HUES48 (cell line): ENCODE results near the gene TAGLN3.
A peak's percentile ranks its signal among the peaks of the same experiment; 100 is the strongest.

Experiments
- H3K27ac ChIP-seq: one replicate; pipeline ENCODE4 v1.7.0; 2013; ENCODE audit warnings: low read depth, low read length, inconsistent platforms
- H3K27me3 ChIP-seq: 2 replicates; pipeline ENCODE4 v1.6.1; 2013; ENCODE audit warnings: mild to moderate bottlenecking, low read length; ENCODE audit not compliant: control insufficient read depth, insufficient read depth
- H3K36me3 ChIP-seq: 2 replicates; pipeline ENCODE4 v1.6.1; 2013; ENCODE audit warnings: low read length; ENCODE audit not compliant: control insufficient read depth, insufficient read depth
- H3K4me1 ChIP-seq: 2 replicates; pipeline ENCODE4 v1.6.1; 2013; ENCODE audit warnings: mild to moderate bottlenecking, low read length; ENCODE audit not compliant: control insufficient read depth, insufficient read depth
- H3K4me3 ChIP-seq: 2 replicates; pipeline ENCODE4 v1.5.1; 2013; ENCODE audit warnings: mild to moderate bottlenecking, low read depth, low read length
- H3K9ac ChIP-seq: 2 replicates; pipeline ENCODE4 v1.6.1; 2013; ENCODE audit warnings: mild to moderate bottlenecking, low read depth, low read length, moderate library complexity
- H3K9me3 ChIP-seq: 2 replicates; pipeline ENCODE4 v1.6.1; 2013; ENCODE audit warnings: low read length; ENCODE audit not compliant: control insufficient read depth, insufficient read depth

Gene TAGLN3

GRCh38 chr3:111998636-111999483 lies at the start of gene TAGLN3:
TAGLN3 (plus strand) TSS chr3:111998922; CDS start chr3:111999423, 501 bp downstream.
- H3K4me3 ChIP-seq: peak within 1 kb of the TSS; percentile 76
- H3K9me3 ChIP-seq: no peaks in the 10 kb centered on the region
- H3K9ac ChIP-seq: no peak within 1 kb of the TSS
- no peaks in the 10 kb centered on the region for H3K36me3 ChIP-seq
- H3K27me3 ChIP-seq: peaks cover 48% of the 10 kb centered on the region
- H3K27ac ChIP-seq: peak within 1 kb of the TSS; percentile 44
- peaks cover 27% of the 10 kb centered on the region for H3K4me1 ChIP-seq

DNA sequence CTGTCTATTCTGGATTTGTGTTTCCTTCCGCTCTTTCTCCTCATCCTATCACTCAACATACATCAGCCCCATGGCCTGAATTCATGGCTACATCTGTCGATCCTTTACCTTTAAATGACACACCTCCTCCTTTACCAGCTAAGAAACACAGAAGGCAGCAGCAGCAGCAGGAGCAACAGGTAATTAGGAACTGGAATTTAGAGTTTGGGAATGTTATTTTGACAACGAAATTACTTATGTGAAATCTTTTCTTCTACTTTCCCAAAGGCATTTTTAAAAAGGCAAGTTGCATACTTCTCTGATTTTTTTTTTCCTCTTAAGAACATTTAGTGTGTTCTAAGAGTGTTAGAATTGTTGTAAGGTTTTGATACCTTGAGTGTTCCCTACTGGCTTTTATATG lies 49.0 kb upstream of the TAGLN3 start:
- H3K9me3 ChIP-seq: no peaks in the 10 kb centered on the region
- H3K27ac ChIP-seq: no peak overlapping the region
- no peak overlapping the region for H3K4me3 ChIP-seq
- peaks cover 14% of the 10 kb centered on the region for H3K4me1 ChIP-seq
- no peaks in the 10 kb centered on the region for H3K36me3 ChIP-seq
- no peaks in the 10 kb centered on the region for H3K27me3 ChIP-seq
- no peak overlapping the region for H3K9ac ChIP-seq

- no peaks in the 10 kb centered on the region for H3K36me3 ChIP-seq
- 0 out of 2 replicates have a peak, but pooled peaks cover under 1% of the 10 kb centered on the region for H3K27me3 ChIP-seq
- no peak overlapping the region for H3K27ac ChIP-seq
- H3K4me1 ChIP-seq: peaks cover 15% of the 10 kb centered on the region
- no peak overlapping the region for H3K4me3 ChIP-seq
- no peak overlapping the region for H3K9ac ChIP-seq
- no peaks in the 10 kb centered on the region for H3K9me3 ChIP-seq
Measured at GRCh38 chr3:111951032-111951431, 47.7 kb upstream of the TAGLN3 start.

DNA sequence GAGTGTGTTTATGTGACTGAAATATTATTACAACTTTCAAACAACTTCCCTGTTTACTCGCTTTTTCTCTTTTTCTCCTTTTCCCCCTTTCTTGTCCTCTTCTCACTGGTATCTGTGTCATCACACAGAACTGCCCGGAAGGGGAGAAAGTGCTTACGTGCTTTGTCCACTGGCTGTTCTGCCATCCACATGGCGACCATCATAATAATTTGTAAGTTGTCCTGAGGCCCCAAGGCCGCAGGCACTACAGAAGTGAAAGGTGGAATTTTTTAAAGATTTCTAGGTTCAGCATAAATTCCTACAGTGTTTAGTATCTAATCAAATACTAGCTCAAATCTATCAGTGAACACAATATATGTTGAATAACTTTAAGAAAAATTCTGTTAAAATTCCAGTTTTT lies 46.6 kb upstream of the TAGLN3 start:
- H3K27ac ChIP-seq: no peak overlapping the region
- H3K4me1 ChIP-seq: peaks cover 25% of the 10 kb centered on the region
- H3K9ac ChIP-seq: no peak overlapping the region
- peaks cover 9% of the 10 kb centered on the region; the same call in 1 of the 2 replicates for H3K27me3 ChIP-seq
- no peaks in the 10 kb centered on the region for H3K36me3 ChIP-seq
- no peak overlapping the region for H3K4me3 ChIP-seq
- no peaks in the 10 kb centered on the region for H3K9me3 ChIP-seq

DNA sequence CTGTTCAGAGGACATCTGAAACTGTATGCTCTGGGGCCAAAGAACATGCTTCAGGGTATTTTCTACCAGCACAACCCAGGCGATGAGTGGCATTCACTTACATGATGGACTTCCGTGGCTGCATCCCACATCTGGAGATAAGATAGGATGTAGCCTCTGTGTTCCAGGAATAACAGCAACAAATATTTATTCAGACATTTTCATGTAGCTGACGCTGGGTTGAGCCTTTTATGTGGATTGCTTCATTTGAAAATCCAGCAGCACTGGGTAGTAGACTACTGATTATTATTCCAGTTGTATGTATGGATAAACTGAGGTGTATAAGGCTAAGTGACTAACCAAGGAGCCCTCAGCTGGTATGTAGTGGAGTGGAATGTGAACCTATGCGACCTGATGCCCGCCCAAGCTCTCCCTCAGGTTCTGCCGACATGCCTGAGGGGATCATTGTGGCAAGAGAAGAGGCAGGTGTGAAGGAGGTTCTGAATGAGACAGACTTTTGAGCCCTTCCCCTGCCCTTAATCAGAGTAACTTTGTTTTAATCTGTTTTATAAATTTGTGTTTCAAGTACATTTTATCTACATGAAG lies 45.8 kb upstream of the TAGLN3 start:
- Histone ChIP-seq H3K4me1 (peaks cover 33% of the 10 kb centered on the region), H3K27ac (no peak overlapping the region), H3K27me3 (peaks cover 9% of the 10 kb centered on the region; the same call in 1 of the 2 replicates), H3K9ac (no peak overlapping the region), H3K9me3 (no peaks in the 10 kb centered on the region), H3K36me3 (no peaks in the 10 kb centered on the region), H3K4me3 (no peak overlapping the region)

DNA sequence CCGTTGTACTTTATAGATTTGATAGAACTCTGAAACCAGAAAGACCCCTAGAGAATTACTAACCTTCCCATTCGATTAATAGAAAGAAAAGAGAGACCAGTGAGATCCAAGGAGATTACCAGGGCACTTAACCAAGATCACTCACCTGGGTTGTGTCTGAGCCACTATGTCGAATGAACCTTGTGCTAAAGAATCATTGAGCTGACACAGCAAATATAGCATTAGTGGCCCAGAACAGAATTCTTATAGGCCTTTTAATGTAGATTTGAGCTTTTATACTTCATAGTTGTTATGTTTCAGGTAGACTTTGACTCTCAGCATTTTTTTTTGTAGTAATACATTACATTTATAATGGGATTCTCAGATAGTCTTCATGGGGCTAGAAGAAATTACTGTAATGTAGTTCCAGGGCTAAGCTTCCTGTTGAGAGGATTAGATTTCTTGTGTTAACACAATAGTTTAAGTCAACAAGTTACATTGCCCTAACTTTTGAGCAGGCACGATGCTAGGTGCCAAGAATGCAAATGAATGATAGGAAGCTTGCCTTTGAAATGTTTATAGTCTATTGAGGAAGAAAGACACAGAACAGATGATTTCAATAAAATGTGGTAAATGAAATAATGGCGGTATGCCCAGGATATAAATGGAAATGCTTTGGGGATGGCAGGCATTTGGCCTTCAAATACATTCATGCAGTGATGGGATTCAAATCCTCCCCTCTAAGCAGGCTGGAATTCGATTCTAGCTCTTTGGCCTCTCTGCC lies 44.3 kb upstream of the TAGLN3 start:
- Histone ChIP-seq H3K4me1 (peaks cover 43% of the 10 kb centered on the region), H3K27me3 (peaks cover 21% of the 10 kb centered on the region), H3K4me3 (no peak overlapping the region), H3K9me3 (no peaks in the 10 kb centered on the region), H3K36me3 (no peaks in the 10 kb centered on the region), H3K9ac (no peak overlapping the region), H3K27ac (peak overlapping the region; percentile 14)

DNA sequence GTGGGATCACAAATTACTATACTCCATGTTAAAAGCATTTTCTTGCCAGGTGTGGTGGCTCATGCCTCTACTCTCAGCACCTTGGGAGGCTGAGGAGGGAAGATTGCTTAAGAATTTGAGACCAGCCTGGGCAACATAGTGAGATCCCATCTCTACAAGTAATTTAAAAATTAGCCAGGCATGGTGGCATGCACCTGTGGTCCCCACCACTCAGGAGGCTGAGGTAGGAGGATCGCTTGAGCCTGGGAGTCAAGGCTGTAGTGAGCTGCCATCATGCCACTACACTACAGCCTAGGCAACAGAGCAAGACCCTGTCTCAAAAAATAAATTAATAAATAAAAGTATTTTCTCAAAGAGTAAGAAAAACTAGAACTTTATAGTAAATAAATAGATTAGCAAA lies 42.8 kb upstream of the TAGLN3 start:
- H3K36me3 ChIP-seq: no peaks in the 10 kb centered on the region
- no peak overlapping the region for H3K27ac ChIP-seq
- H3K4me1 ChIP-seq: peaks cover 43% of the 10 kb centered on the region

GRCh38 chr3:111956449-111956848 lies 42.3 kb upstream of the TAGLN3 start:
- Histone ChIP-seq H3K9me3 (no peaks in the 10 kb centered on the region), H3K27me3 (peaks cover 24% of the 10 kb centered on the region), H3K4me3 (no peak overlapping the region), H3K9ac (no peak overlapping the region), H3K36me3 (no peaks in the 10 kb centered on the region), H3K27ac (peak overlapping the region; percentile 59), H3K4me1 (peaks cover 43% of the 10 kb centered on the region)

More for the DNA sequence above, 42.8 kb upstream of the TAGLN3 start:
- no peak overlapping the region for H3K4me3 ChIP-seq
- H3K9ac ChIP-seq: no peak overlapping the region
- H3K9me3 ChIP-seq: no peaks in the 10 kb centered on the region
- peaks cover 24% of the 10 kb centered on the region for H3K27me3 ChIP-seq

DNA sequence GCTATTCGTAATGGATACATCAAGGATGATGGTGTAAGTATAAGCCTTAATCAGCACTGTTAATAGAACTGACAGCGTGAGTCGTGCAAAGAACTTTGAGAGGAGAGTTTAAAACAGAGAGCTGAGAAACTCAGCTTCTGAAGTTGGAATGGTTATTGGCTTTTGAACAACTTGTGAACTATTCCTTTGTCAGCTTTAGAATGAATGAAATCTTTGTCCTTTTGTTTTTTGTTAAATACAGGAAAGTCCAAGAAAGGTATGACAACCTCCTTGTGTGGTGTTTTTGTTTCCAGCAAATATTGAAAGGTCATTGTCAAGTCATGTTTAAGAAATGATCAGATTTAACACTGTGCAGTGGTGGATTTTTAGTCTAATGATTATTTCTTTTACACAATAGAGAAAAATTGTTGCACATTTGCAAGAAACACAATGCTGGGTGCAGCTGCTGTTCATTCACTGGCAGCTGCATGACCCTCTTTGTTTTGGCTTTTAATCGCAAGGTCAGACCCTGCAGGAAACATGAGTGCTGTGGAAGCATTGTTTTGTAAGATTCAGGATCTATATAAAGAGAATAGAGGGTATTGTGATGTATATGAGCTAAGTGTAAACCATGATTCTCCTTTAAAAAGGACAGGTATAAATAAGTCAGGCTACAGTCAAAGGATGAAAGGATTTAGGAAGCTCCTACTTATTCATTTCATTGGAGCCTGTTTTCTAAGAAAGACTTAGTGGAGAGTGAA lies 41.6 kb upstream of the TAGLN3 start:
- H3K27ac ChIP-seq: peak overlapping the region; percentile 85

GRCh38 chr3:111961461-111962164 lies 37.1 kb upstream of the TAGLN3 start:
- Histone ChIP-seq H3K27me3 (peaks cover 18% of the 10 kb centered on the region), H3K9ac (no peak overlapping the region), H3K36me3 (no peaks in the 10 kb centered on the region), H3K27ac (no peak overlapping the region), H3K4me1 (peaks cover 23% of the 10 kb centered on the region), H3K4me3 (no peak overlapping the region), H3K9me3 (no peaks in the 10 kb centered on the region)

More for the DNA sequence above, 41.6 kb upstream of the TAGLN3 start:
- Histone ChIP-seq H3K9me3 (no peaks in the 10 kb centered on the region), H3K27me3 (peaks cover 24% of the 10 kb centered on the region), H3K9ac (no peak overlapping the region; the same call in 1 of the 2 replicates), H3K4me3 (peak overlapping the region; percentile 5), H3K36me3 (no peaks in the 10 kb centered on the region), H3K4me1 (peaks cover 43% of the 10 kb centered on the region)
